GM06990 (cell line): ENCODE measurements around the gene RBM38.

Experiments used
- DNase-seq: peaks from one replicate; pipeline ENCODE4 v3.0.0-alpha.2; 2011; ENCODE audit not compliant: insufficient read length; ENCODE audit errors: extremely low read depth
- H3K27me3 ChIP-seq: replicated peaks from 2 replicates; pipeline ENCODE4 v1.6.0; 2011; ENCODE audit warnings: low read length; ENCODE audit not compliant: control insufficient read depth, insufficient read depth
- H3K36me3 ChIP-seq: 2 replicates; pipeline ENCODE4 v1.5.1; 2011; ENCODE audit warnings: low read length; ENCODE audit not compliant: control insufficient read depth, insufficient read depth
- H3K4me3 ChIP-seq: replicated peaks from 2 replicates; pipeline ENCODE4 v1.5.1; 2011; ENCODE audit warnings: low read depth, mild to moderate bottlenecking, control low read depth, low read length
- TF ChIP-seq, protein P1 (sequence below): IDR thresholded peaks from 2 replicates; pipeline ENCODE4 v1.5.1; 2011; ENCODE audit warnings: low read length, control low read depth, mild to moderate bottlenecking, inconsistent platforms; ENCODE audit not compliant: insufficient read depth, poor library complexity, severe bottlenecking

The RBM38 gene

GRCh38 chr20:57383447-57384347 is 7.5 kb upstream of the RBM38 start:
- no peak for DNase-seq
- Histone ChIP-seq H3K27me3 (no peaks in the 10 kb centered on the region), H3K4me3 (no peak overlapping the region), H3K36me3 (peaks cover 8% of the 10 kb centered on the region)
- TF ChIP-seq, protein P1, sequence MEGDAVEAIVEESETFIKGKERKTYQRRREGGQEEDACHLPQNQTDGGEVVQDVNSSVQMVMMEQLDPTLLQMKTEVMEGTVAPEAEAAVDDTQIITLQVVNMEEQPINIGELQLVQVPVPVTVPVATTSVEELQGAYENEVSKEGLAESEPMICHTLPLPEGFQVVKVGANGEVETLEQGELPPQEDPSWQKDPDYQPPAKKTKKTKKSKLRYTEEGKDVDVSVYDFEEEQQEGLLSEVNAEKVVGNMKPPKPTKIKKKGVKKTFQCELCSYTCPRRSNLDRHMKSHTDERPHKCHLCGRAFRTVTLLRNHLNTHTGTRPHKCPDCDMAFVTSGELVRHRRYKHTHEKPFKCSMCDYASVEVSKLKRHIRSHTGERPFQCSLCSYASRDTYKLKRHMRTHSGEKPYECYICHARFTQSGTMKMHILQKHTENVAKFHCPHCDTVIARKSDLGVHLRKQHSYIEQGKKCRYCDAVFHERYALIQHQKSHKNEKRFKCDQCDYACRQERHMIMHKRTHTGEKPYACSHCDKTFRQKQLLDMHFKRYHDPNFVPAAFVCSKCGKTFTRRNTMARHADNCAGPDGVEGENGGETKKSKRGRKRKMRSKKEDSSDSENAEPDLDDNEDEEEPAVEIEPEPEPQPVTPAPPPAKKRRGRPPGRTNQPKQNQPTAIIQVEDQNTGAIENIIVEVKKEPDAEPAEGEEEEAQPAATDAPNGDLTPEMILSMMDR: no peak

GRCh38 chr20:57384486-57384885 is 6.7 kb upstream of the RBM38 start:
- peaks cover 8% of the 10 kb centered on the region for H3K36me3 ChIP-seq
- no peak for DNase-seq
- H3K4me3 ChIP-seq: no peak overlapping the region
- TF ChIP-seq, protein P1: no peak
- H3K27me3 ChIP-seq: no peaks in the 10 kb centered on the region

DNA sequence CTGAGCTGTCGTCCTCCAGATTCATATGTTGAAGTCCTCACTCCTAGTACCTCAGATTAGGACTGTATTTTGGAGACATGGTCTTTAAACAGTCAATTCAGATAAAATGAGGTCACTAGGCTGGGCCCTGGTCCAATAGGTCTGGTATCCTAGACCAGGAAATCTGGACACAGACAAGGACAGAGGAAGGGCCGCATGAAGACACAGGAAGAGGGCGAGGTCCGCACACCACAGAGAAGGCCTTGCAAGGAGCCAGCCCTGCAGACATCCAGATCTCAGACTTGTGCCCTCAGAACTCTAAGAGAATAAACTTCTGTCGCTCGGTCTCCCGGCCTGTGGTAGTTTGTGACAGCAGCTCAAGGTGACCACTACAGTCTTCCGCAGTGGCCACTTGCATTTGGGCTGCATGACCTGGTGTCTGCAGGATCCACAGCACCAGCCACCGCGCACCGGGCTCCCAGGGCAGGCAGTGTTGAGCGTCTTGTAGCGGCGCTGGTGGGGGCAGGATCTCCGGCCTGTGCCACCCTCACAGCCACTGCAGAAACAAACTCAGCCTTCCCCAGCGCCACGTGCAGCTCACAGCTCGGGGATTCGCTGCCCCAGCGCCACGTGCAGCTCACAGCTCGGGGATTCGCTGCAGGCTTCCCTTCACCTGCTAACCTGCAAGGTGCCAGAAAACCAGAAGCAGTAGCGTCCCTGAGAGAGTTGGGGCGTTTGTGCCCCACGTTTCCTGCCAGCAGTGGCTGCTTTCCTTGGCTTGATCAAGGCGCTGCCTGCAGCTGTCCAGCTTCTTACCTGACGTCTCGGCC is 6.0 kb upstream of the RBM38 start:
- no peaks in the 10 kb centered on the region for H3K27me3 ChIP-seq
- H3K4me3 ChIP-seq: no peak overlapping the region
- TF ChIP-seq, protein P1: no peak
- DNase-seq: no peak
- H3K36me3 ChIP-seq: peaks cover 8% of the 10 kb centered on the region

GRCh38 chr20:57385940-57386339 is 5.3 kb upstream of the RBM38 start:
- peaks cover 8% of the 10 kb centered on the region for H3K36me3 ChIP-seq
- no peak for DNase-seq
- TF ChIP-seq, protein P1: no peak
- H3K27me3 ChIP-seq: no peaks in the 10 kb centered on the region
- no peak overlapping the region for H3K4me3 ChIP-seq

DNA sequence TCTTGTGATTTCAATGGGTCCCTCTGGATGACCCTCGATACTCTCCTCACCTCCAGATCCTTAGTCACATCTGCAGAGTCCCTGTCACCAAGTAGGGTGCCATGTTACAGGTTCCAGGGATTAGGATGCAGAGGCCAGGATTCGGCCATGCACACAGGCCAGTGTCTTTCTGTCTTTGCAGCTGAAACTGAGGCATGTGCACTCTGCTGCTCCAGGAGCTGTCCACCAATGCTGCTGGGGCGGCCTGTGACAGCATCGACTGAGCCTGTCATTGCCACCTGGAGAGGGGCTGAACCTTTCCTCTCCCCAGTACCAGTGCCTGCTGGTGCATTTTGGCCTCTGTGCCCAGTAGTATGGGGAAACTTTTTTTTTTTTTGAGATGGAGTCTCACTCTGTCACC is 4.4 kb upstream of the RBM38 start:
- TF ChIP-seq, protein P1: no peak
- H3K36me3 ChIP-seq: peaks cover 8% of the 10 kb centered on the region
- no peak for DNase-seq
- H3K4me3 ChIP-seq: no peak overlapping the region
- no peaks in the 10 kb centered on the region for H3K27me3 ChIP-seq
